NCI-H2227 (cell line): ENCODE data around the gene PSMB7.
"Not testable (repeated sequence)": the region's sequence is repeated elsewhere in the genome, so short reads cannot be mapped to it uniquely, and the experiment has no call there.

Experiments
- DNase-seq: peaks from one replicate; lab custom pipeline; 2025; ENCODE audit not compliant: unreplicated experiment; lab: John Stamatoyannopoulos, UW

PSMB7 gene

GRCh38 chr9:124443625-124444024, 28.4 kb upstream of the PSMB7 start:
- DNase-seq: no peak

- no peak for DNase-seq
These were observed 27.6 kb upstream of the PSMB7 start for GRCh38 chr9:124442826-124443225.

- DNase-seq: no peak
These were observed 27.1 kb upstream of the PSMB7 start for GRCh38 chr9:124442379-124442778.

- no peak for DNase-seq
These were observed 26.0 kb upstream of the PSMB7 start for GRCh38 chr9:124441291-124441690.

DNA sequence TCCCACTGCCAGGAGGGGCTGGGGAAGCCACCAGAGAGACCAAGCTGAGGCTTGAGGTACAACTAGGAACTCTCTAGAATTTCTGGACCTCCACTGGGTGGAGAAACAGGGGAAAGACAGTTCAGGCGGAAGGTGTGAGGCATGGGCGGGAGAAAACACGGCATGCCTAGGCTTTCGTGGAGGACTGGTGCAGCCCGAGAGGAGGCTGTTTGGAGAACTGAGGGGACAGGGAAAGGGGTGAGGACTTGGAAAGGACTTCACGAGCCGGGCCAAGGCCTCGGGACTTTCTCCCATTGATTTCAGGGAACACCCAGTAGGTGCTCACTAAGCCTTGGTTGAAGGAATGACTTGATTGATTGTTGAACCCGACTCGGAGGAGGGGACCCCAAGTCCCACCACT, 25.5 kb upstream of the PSMB7 start:
- DNase-seq: no peak

DNA sequence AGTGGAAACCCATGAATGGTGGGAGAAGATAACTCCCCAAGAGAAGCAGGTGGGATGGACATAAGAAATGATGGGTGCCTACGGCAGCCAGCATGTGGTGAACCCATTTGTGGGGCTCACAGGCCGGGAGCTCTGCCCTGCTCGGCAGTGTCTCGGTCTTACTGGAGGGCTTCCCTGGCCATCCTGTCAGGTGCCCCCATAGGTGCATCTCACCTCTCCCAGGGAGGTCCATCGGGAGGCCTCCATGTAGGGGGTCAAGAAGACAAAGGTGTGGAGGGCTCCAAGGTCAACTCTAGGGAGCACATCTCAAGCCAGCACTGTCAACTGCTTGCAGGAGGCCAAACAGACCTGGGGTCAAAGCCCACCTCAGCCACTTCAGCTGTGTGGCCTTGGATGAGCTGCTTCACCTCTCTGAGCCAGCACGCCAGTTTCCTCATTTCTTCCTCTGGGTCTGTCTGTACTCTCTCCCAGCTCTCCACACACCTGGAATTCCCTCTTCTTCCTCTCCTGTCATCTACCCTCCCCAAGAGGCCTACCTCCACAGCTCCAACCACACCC, 24.5 kb upstream of the PSMB7 start:
- no peak for DNase-seq

GRCh38 chr9:124439086-124439485, 23.8 kb upstream of the PSMB7 start:
- no peak for DNase-seq

- DNase-seq: no peak
These were observed 22.8 kb upstream of the PSMB7 start for GRCh38 chr9:124438091-124438490.

DNA sequence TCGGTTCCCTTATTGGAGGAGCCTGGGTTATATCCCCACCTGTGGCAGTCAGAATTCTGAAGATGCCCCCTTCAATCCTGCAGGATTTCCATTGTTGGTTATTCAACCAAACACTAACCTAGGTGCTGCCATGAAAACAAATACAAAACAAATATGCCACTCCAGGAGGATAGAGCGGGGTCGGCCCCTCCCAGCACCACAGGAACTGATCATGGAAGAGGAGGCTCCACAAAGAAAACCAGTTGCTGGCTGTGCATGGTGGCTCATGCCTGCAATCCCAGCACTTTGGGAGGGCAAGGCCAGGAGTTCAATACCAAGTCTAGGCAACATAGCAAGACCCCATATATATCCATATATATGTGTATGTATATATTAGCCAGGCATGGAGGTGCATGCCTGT, 21.8 kb upstream of the PSMB7 start:
- DNase-seq: no peak

GRCh38 chr9:124436320-124436719, 21.1 kb upstream of the PSMB7 start:
- no peak for DNase-seq

GRCh38 chr9:124429530-124429867, 14.3 kb upstream of the PSMB7 start:
- DNase-seq: no peak

DNA sequence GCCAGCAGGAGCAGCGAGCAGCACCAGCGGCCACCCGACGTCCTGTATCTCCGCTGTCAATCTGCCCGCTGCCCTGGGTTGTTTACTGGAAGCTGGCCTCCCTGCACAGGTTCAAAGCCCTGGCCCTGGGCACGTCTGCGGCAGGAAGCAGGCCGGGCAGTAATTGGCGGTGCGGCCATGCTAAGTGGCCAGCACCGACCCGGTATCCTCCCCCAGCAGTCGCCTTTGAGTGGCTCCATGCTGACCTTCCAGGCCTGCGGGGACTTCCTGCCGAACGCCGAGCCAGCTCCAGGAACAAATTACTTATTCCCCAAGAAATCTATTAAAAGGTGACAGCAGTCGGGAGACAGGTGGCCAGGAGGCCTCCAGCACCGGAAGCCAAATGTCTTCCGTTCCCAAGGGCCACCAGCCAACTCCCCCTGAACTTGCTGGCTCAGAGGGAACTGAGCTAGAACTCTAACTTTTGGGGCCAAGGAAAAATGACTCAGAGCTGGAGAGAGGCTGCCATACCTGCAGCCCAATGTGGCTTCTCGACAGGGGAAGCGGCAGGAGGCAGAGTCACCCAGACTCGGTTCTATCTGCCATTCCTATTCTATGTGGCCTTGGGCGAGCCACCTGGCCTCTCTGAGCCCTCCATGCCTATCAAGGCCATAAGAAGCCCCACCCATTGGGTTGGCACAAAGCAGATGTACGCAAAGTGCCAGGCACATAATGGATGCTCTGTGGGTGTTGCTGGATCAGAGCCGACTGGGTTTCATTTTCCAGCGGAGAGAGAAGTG, 13.7 kb upstream of the PSMB7 start:
- DNase-seq: no peak

GRCh38 chr9:124427281-124427680, 12.0 kb upstream of the PSMB7 start:
- no peak for DNase-seq

- DNase-seq: no peak
These were observed 11.1 kb upstream of the PSMB7 start for GRCh38 chr9:124426361-124426760.

DNA sequence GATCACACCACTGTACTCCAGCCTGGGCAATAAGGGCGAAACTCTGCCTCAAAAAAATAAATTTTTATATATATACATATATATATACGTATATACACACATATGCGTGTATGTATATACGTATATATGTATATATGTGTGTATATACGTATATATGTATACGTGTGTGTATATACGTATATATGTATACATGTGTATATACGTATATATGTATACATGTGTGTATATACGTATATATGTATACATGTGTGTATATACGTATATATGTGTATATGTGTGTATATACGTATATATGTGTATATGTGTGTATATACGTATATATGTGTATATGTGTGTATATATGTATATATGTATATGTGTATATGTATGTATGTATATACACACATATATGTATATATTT, 10.5 kb upstream of the PSMB7 start:
- DNase-seq: not testable (repeated sequence)

GRCh38 chr9:124423591-124423990, 8.3 kb upstream of the PSMB7 start:
- no peak for DNase-seq

- DNase-seq: no peak
These were observed 7.9 kb upstream of the PSMB7 start for GRCh38 chr9:124423155-124423554.

- peak; percentile 78 for DNase-seq
These were observed 5.8 kb upstream of the PSMB7 start for GRCh38 chr9:124420991-124421543.

DNA sequence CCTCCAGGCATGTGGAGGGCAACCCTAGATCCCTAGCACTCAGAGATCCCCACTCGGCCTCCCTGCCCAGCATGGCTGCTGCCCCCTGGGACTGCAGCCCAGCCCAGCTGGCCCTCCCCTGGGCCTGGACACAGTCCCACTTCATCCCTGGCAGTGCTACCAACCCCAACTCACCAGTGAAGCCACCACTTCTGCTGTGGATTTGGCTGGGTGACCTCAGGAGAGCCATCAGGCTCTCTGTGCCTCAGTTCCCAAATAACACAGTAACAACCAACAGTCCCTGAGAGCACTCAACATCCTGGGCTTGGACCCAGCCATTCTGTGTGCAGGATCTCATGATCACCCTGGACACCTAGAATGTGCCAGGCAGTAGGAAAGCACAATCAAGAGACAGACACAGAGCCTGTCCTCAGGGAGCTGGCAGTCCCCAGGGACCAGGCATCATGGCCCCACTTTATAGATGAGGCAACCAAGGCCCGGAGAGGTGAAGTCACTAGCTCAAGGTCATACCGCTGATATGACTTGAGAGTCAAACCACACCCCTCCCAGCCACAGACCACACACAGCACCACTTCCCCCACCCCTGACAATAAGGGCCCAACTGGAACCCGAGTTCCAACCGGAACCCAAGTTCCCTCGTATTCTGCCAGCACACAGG, 4.7 kb upstream of the PSMB7 start:
- no peak for DNase-seq

GRCh38 chr9:124415852-124416484, 726 bp upstream of the PSMB7 start:
- no peak for DNase-seq

DNA sequence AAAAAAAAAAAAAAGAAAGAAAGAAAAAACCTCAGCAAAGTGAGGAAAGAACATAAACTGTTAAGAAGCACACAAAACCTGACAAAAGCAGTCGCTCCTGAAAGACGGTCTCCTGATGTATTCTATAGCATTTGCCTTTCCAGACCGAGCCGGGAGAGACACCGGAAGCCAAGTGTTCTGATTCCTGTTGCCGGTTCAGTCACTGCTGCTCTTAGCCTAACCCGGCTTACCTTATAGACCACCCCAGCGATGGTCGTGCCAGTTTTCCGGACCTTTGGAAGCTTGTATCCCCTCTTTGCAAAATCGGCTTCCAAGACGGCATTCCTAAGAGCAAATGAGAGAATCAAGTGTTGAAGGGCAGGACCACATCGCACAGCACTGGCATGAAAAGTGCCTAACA, 630 bp downstream of the PSMB7 start:
- DNase-seq: no peak

GRCh38 chr9:124412228-124412575, 3.0 kb downstream of the PSMB7 start:
- no peak for DNase-seq
